HS-27A (cell line): ENCODE data around the gene TMEM145.
"Not testable (repeated sequence)": the region's sequence is repeated elsewhere in the genome, so short reads cannot be mapped to it uniquely, and the experiment has no call there.

Experiments
- DNase-seq: peaks from one replicate; pipeline ENCODE4 v3.0.0-alpha.2; 2012; ENCODE audit warnings: low read depth, missing footprints

The TMEM145 gene

GRCh38 chr19:42334697-42335373 lies 21.7 kb downstream of the TMEM145 start:
- no peak for DNase-seq

- DNase-seq: no peak
Measured at GRCh38 chr19:42335374-42335936, 22.3 kb downstream of the TMEM145 start.

- no peak for DNase-seq
Measured at GRCh38 chr19:42335971-42336370, 22.9 kb downstream of the TMEM145 start.

- DNase-seq: not testable (repeated sequence)
Measured at GRCh38 chr19:42339126-42339860, 26.2 kb downstream of the TMEM145 start.

GRCh38 chr19:42339922-42340321 lies 26.8 kb downstream of the TMEM145 start:
- not testable (repeated sequence) for DNase-seq

GRCh38 chr19:42343344-42344110 lies 30.4 kb downstream of the TMEM145 start:
- no peak for DNase-seq

GRCh38 chr19:42344336-42344893 lies 31.3 kb downstream of the TMEM145 start:
- DNase-seq: no peak

- no peak for DNase-seq
Measured at GRCh38 chr19:42345191-42345812, 32.2 kb downstream of the TMEM145 start.

- DNase-seq: no peak
Measured at GRCh38 chr19:42348211-42348610, 35.1 kb downstream of the TMEM145 start.

GRCh38 chr19:42349378-42350107 lies 36.4 kb downstream of the TMEM145 start:
- DNase-seq: no peak

- no peak for DNase-seq
Measured at GRCh38 chr19:42350417-42350816, 37.3 kb downstream of the TMEM145 start.

GRCh38 chr19:42351079-42351735 lies 38.1 kb downstream of the TMEM145 start:
- DNase-seq: no peak

GRCh38 chr19:42352301-42353259 lies 39.5 kb downstream of the TMEM145 start:
- no peak for DNase-seq

GRCh38 chr19:42353341-42354015 lies 40.4 kb downstream of the TMEM145 start:
- DNase-seq: no peak

GRCh38 chr19:42355896-42356295 lies 42.8 kb downstream of the TMEM145 start:
- no peak for DNase-seq

GRCh38 chr19:42356686-42357085 lies 43.6 kb downstream of the TMEM145 start:
- DNase-seq: no peak

GRCh38 chr19:42357290-42357689 lies 44.2 kb downstream of the TMEM145 start:
- DNase-seq: no peak

GRCh38 chr19:42360787-42361544 lies 47.9 kb downstream of the TMEM145 start:
- peak; percentile 17 for DNase-seq
